MM.1S (cell line): Measurements from ENCODE around the gene PREX1.

ENCODE experiments used
- EZH2phosphoT487 ChIP-seq: fragments of 300-600 bp; sonication (generic); IDR thresholded peaks from 2 replicates; pipeline ENCODE4 v1.6.1; 2018; ENCODE audit warnings: antibody characterized with exemption, low read length
- TF ChIP-seq, protein P1 (sequence below): fragments of 300-600 bp; sonication (generic); IDR thresholded peaks from 2 replicates; pipeline ENCODE4 v1.5.1; 2016; ENCODE audit warnings: antibody characterized with exemption, low read length, mixed read lengths

DNA sequence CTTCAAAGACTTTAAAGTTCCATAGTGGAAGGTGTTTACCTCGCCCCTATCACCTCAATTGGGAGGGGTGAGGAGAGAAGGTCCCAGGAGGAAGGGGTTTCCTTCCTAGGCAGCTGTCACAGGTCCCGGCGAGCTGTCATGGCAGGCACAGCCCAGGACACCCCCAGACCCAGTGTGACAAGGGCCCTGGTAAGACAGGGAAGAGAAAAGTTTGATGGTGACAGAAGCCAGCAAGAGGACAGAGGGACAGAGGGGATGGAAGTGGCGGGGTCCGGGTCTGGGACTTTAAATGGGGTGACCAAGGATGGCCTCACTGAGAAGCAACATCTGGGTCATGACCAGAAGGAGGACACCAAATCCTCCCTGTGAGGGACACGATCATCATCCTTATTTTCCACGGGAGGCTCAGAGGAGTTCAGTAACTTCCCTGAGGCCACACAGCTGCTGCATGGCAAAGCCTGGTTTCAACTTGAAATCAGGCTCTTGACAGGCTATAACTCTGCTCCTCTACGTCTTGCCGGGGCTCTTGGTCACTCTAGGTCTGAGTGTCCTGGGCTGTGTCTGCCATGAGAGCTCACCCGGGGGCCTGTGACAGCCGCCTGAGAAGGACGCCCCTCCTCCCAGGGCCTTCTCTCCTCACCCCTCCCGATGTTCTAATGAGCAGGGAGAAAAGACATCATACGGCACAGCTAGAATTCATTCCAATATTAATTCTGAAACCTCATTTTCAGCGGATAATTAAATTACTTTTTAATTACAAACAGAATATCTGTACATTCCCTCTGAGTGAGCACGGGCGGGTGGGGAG lies 222.2 kb downstream of the PREX1 start:
- TF ChIP-seq, protein P1, sequence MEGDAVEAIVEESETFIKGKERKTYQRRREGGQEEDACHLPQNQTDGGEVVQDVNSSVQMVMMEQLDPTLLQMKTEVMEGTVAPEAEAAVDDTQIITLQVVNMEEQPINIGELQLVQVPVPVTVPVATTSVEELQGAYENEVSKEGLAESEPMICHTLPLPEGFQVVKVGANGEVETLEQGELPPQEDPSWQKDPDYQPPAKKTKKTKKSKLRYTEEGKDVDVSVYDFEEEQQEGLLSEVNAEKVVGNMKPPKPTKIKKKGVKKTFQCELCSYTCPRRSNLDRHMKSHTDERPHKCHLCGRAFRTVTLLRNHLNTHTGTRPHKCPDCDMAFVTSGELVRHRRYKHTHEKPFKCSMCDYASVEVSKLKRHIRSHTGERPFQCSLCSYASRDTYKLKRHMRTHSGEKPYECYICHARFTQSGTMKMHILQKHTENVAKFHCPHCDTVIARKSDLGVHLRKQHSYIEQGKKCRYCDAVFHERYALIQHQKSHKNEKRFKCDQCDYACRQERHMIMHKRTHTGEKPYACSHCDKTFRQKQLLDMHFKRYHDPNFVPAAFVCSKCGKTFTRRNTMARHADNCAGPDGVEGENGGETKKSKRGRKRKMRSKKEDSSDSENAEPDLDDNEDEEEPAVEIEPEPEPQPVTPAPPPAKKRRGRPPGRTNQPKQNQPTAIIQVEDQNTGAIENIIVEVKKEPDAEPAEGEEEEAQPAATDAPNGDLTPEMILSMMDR = no peak
- TF ChIP-seq EZH2phosphoT487 = no peak
